GM12892 (cell line): Measurements from ENCODE around the gene ANKRD13A.

Source experiments
- POLR2A ChIP-seq: IDR thresholded peaks from 2 replicates; pipeline ENCODE4 v1.6.1; 2011; ENCODE audit warnings: low read depth, low read length, control low read depth
- POLR2AphosphoS5 ChIP-seq: IDR thresholded peaks from 2 replicates; pipeline ENCODE4 v1.6.1; 2011; ENCODE audit warnings: low read depth, low read length, control low read depth
- TAF1 ChIP-seq: IDR thresholded peaks from 2 replicates; pipeline ENCODE4 v1.6.1; 2011; ENCODE audit warnings: low read depth, mild to moderate bottlenecking, control low read depth, low read length, borderline replicate concordance

GRCh38 chr12:109950625-109951024 lies 48.6 kb upstream of the ANKRD13A start:
- TF ChIP-seq POLR2AphosphoS5: no peak
- TF ChIP-seq TAF1: no peak
- no peak for TF ChIP-seq POLR2A
